DMS 273 (cell line): Measurements from ENCODE around the gene LMF1.
"Not testable (repeated sequence)": the region's sequence is repeated elsewhere in the genome, so short reads cannot be mapped to it uniquely, and the experiment has no call there.

Source experiments
- DNase-seq: peaks from one replicate; lab custom pipeline; 2025; ENCODE audit not compliant: unreplicated experiment; lab: John Stamatoyannopoulos, UW

Gene LMF1

DNA sequence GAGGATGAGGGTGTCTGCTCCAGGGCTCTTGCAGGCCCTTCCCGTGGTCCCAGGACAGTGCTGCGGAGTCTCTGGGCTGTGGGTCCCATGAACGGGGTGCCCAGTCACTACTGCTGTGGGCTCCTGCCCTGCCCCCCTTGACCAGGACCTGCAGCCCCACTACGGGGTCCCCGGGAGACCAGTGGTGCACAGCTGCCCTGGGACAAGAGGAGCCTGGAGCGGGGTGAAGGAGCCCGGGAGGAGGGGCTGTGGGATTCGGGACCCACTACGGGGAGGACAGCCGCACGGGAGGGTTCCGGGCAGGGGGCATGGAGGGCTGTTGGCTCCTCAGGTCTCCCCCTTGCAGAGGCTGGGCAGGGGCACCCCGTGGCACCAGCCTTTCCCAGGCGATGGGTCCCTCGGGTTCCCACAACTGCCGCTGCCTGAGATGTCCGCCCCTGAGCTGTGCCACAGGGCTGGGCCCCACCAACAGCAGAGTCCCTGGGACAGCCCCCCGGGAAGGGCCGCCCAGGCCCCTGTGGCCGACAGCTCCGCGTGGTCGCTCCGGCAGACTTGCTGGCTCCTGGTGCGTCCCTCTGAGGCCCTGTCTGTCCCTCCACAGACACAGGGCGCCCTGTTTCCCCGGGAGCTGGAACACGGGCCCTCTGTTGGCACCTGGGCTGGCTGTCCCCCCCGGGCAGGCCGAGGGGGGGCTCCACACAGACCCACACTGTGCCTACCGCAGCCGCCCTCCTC, 118.2 kb downstream of the LMF1 start:
- no peak for DNase-seq

DNA sequence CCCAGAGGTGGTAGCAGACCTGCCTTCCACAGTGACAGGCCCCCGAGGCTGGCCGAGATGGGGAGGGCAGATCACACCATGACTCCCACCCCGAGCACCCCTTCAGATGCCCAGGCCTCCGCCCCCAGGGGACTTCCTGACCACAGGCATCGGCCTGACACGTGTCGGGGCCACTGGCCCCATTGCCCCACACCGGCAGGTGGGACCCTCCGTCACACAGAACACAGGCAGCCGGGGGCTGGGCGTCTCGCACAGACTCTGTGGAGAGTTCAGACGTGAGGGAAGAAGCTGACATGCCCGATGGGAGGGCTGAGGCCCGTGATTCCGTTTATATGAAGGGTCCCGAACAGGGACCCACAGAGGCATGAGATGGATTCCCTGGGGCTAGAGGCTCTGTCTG, 118.9 kb downstream of the LMF1 start:
- DNase-seq = no peak

DNA sequence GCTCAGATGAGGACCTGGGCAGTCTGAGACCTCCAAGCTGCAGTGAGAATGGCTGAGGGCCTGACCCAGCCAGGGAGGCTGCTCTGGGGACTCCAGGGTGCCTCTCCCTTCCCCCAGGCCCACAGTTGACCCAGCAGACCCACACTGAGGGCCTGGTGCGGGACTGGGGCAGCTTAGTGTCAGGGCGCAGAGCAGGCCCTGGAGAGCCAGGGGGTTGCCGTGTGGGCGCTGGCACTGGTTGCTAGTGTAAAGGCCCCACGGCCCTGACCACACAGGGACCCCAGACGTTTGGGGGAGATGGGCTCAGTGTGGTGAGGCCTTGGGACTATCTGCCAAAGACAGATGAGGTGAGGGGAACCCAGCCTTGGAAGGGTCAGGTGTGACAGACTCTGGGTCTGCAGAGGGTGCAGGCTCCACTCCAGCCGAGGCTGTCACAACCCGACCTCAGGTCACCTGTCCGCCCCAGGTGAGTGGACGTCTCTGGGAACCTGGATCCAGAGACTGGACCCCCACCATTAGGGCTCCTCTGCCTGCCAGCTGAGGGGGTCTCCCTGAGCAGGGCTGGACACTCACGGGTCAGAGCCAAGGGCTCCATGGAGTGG, 119.5 kb downstream of the LMF1 start:
- no peak for DNase-seq

DNA sequence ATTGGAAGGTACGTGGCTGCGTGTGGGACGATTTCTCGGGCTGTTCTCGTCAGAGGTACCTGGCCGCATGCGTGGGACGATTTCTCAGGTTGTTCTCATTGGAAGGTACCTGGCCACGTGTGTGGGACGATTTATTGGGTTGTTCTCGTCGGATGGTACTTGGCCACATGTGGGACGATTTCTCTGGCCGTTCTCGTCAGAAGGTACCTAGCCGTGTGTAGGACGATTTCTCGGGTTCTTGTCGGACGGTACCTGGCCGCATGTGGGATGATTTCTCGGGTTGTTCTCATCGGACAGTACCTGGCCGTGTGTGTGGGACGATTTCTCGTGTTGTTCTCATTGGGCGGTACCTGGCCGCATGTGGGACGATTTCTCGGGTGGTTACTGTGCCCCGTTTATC, 120.1 kb downstream of the LMF1 start:
- no peak for DNase-seq

DNA sequence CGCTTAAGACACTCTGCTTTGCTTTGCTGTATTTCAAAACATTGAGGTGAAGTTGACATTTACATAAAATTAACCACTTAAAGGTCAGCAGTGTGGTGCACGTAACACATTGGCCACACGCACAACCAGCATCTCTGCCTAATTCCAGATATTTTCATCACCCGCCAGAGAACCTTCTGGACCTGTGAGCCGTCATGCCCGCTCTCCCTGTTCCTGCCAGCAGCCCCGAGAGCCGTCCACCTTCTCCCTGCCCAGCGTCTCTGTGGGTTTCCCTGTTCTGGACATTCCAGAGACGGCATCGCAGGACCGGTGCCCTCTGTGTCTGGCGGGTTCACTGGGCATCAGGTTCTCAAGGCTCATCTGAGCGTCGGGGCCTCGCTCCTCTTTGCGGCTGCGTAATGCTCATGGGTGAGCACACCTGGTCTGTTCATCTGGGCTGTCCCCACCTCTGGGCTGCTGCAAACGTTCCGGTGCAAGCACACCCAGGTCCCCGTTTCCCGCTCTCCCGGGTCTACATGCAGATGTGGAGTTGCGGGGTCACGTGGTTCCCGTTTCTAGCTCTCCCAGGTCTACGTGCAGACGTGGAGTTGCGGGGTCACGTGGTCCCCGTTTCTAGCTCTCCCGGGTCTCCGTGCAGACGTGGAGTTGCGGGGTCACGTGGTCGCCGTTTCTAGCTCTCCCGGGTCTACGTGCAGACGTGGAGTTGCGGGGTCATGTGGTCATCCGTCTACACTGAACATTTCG, 122.1 kb downstream of the LMF1 start:
- no peak for DNase-seq

DNA sequence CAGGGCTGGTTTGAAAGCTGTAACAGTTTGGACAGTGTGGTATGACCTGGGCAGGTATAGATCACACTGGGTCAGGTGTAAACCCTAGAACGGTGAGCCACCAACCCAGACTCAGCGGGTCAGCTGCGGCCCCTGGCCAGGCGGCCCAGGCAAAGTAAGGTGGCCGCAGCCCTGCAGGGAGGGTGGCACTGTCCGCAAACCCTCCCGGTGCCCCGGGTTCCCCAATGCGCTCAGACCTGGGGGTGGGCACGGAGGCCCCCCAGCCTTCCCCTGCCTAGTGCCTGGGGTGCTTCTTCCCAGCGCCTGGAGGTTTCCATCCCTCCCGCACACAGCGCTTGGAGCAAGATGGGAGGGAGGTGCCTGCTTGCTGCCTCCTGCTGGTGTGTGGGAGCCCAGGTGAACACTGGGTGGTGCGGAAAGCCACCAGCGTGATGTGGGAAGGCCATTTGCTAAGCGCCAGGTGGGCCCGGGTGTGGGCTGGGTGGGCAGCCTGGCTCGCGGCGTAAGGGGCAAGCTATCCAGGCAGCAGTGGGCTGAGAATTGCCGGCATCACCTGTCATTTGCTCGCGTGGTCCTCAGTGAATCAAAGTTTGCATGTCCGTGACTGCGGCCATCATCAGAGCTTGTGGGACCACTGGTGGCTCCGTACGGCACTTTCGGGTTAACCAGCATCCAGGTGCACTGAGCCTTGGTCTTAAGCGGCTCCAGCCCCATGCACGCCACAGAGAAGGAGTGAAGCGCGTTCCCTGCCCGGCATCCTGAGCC, 122.9 kb downstream of the LMF1 start:
- no peak for DNase-seq

DNA sequence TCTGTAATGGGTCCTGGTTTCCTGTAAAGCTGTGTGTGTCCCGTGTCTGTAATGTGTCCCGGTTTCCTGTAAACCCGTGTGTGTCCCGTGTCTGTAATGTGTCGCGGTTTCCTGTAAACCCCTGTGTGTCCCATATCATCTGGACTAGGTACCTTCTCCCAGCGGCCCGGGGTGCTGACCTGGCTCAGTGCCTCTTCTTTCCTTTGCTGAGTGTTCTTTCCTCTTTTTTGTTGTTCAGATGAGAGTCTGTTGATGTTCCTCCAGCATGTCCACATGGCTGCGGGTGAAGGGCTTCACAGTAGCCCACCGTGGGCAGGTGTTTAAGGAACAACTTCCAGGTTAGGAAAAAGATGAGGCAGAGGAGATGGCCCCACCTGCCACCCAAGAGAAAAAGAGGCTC, 123.6 kb downstream of the LMF1 start:
- DNase-seq = no peak

DNA sequence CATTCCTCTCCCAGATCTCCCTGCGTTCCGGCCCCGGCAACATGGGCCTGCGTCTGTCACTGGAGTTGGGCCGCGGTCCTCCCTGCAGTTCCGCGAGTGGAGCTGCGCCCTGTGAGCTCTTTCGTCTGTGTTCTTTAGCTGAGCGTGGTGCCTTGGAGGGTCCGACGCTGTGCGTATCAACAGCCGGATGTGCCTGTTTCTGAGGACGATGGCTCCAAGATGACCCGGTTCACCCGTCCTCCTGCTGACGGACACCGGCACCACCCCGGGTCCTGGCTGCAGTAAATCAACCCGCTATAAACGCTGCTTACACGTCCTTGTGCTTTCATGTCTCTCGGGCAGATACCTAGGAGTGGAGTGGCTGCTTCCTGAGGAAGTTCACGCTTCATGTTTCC, 125.4 kb downstream of the LMF1 start:
- no peak for DNase-seq

DNA sequence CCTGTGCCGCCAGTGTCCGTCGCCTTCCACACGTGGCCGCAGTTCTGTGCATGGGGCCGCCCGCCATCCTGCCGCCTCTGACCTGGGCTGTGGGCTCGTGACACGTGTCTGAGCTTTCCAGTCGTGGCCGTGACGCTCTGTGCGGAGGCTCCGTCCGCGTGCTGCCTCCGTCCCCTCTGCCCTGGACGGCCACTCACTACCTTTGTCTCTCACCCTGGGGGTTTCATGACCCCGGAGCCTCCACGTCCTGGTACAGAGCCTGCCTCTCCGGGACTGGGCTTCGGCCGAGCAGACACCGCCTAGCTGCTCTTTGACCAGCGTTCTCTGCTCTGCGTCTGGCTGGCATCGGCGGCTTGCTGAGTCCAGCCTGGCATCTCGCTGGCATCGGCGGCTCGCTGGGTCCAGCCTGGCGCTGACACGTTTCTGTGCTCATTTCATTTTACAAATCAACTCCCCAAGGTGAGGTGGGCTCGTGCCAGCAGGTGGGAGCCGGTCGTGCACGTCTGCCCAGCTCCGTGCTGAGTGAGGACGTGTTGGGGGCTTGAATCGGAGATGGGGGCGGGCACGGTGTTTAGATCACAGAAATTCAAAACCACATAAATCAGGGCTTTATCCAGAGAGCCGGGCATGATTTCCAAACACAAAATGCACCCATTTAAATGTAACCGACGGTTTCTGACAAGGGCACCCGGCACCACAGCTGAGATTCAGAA, 126.0 kb downstream of the LMF1 start:
- no peak for DNase-seq

DNA sequence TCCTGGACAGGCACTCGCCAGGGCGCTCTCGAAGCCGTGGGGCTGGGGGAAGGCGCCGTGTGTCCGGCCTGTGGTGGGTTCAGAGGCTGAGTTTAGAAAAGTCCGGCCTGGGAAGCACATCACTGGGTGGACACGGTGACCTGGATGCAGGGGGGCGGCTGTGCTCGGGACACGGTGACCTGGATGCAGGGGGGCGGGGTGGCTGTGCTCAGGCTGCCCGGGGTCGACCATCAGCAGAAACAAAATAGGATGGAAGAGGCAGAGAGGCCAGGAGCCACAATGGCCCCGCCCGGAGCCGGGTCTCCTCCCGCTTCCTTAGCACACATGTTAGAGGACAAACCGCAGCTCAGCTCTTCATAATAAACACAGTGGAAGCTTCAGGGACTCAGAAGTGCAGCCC, 127.0 kb downstream of the LMF1 start:
- no peak for DNase-seq

DNA sequence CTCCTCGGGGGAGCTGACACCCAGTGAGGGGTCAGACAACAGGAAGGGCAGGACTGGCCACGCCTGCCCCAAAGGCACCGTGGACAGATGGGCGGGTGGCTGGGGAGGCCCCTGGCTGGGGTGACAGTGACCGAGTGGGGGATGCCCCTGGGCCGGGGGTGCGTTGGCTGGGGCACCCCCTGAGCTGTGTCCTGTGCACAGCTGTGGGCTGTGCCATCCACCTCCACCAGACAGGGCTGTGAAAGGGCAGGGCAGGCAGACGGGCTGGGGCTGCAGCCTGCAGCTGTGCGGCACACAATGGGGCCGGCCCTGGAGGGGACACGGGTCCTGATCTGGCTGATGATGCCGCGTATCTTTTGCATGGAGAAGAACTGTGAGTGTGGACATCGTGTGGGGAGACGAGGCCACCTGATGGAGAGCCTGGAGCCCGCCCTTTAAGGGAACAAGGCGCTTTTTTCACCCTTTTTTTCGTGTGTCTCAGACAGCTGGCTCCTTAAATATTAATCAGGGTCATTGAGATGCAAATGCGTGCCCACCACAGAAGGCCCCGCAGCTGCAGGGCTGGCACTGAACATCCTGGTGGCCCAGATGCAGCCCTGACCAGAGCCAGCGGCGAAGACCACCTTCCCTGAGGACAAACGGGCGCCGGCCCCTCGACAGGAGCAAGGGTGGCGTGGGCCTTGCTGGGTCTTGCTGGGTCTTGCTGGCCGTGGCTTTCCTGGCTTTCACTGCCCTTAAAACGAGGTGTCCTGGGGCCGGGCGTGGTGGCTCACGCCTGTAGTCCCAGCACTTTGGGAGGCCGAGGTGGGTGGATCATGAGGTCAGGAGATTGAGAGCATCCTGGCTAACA, 127.8 kb downstream of the LMF1 start:
- no peak for DNase-seq

DNA sequence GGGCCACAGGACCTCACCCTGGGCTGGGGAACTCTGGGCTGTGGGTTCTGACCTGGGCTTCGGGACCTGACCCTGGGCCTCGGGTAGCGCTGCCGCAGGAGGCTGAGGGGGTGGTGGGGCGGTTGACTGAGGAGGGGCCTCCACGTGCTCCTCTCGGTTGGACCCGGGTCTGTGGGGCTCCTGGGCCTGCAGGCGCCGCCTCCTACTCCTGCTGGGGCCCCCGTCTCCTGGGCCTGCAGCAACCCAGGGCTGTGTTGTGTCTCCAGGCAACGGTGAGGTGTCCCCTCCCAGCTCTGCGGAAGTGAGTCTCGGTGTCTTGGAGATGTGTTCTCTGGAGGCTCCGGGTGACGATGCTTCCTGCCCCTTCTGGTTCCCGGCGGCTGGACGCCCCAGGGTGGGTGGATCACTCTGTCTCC, 128.7 kb downstream of the LMF1 start:
- DNase-seq = peak; percentile 35

DNA sequence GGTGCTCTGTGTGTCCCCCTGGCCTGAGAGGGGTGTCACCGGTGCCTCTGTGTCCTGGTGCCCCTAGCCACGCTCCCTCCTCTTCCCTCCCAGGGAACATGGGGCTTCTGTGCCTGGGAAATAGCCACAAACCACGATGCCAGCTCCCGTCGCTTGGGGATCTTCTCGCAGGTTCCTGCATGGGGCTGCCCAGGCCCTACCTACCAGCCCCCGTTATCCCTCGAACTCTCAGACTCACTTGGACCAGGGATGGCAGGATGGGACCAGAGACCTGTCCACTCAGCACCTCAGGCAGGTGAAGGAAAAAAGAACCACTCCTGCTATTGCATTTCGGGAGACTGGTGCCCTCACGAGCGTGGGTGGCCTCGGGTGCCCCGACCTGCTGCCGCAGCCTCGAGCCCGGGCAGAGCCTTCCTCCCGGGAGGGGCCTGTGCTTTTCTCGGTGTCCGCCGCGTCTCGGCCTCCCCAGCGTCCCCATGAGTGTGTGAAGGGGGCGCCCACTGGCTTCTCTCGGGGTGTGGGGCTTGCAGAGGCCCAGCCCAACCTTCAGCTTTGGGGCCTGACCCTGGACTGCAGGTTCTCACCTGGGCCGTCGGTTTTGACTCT, 129.2 kb downstream of the LMF1 start:
- no peak for DNase-seq

DNA sequence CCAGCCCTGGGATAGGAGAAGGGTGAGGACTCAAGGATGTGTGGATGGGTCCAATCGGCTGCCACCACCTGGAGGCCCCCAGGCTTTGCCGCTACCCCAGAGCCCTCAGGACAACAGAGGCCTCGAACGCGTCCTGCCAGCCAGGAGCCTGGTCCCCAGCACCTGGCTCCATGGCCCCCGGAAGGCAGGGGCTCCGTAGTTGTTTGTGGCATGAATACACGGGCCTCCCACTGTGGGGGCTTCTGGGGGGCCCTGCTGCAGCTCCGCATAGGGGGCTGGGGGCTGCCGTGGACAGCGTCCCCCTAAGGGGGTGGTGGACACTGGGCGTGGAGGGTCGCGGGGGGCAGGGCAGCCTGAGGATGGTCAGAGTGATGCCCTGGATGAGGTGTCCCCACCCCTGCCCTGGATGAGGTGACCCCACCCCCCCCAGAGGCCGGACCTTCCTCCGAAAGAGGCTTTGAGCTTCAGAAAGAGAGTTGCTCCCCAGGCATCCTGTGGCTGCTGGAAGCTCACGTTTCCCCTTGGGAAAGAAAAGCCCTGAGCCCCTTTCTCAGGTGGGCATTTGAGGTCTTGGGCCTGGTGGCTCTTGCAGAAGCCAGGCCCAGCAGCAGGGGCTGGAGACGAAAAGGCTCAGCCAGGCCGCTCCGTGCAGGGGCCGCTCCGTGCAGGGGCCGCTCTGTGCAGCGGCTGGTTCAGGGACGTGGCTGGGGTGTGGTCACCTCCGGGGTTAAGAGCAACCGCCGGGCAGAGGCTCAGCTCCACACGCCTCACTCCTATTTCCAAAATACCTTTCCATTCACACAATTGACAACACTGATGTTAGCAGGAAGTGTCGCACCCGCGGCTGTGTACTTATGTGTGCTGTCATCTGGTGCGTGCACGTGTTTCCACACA, 130.0 kb downstream of the LMF1 start:
- DNase-seq = no peak

DNA sequence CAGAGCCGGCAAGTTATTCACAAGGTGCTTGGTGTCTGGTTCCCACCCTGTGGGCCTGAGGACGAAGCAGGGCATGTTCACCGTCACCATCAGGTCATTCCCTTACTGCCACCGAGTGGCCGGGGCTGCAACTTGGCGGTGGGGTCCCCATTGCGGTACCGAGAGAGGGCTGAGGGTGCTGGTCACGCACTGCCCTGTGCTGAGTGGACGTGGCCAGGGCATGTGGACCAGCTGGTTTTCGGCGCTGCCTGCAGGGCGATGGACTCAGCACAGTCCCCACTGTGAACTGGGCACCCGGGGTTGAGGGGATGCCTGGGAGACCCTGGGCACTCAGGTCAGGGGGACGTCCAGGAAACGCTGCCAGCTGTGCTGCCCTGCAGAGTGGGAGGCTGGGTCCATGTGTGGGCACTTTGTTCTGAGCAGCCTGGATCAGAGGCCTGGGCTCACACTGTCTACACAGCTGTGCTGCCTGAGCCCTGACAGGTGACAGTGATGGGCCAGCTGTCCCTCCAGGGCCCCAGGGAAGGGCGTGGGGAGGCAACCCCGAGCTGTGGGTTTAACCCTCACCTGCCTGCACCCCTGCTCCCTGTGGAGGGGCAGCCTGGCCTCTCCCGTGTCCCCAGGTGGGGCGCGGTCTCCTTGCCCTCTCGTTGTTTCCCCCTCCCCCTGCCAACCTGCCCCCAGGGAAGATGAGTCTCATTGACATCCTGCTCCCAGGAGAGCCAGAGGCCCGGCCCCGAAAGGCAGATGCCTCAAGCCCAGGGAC, 131.0 kb downstream of the LMF1 start:
- no peak for DNase-seq

DNA sequence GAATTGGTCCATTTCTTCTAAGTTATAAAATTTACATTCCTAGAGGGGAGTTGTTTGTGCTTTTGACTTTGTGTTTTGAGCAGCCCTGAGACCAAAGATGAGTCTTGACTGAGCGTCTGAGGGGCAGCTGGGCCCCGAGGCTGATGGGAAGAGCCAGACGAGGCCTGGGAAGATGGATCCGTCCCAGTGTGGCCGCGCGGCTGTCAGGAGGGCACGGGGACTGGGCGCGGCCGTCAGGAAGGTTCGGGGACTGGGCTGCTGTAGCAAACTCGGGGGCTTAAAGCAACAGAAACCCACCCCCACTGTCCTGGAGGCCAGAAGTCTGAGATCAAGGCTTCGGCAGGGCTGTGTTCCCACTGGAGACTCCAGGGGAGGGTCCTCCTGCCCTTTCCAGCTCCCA, 132.0 kb downstream of the LMF1 start:
- DNase-seq = no peak

DNA sequence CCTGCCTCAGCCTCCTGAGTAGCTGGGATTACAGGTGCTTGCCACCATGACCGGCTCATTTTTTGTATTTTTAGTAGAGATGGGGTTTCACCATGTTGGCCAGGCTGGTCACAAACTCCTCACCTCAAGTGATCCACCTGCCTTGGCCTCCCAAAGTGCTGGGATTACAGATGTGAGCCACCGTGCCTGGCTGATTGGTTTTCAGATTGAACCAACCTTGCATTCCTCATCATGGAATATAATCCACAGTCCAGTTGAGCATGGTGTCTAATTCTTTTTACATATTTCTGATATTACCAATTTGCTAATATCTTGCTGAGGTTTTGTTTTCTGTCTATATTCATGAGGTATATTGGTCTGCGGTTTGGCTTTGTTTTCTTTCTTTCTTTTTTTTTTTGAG, 134.0 kb downstream of the LMF1 start:
- not testable (repeated sequence) for DNase-seq

DNA sequence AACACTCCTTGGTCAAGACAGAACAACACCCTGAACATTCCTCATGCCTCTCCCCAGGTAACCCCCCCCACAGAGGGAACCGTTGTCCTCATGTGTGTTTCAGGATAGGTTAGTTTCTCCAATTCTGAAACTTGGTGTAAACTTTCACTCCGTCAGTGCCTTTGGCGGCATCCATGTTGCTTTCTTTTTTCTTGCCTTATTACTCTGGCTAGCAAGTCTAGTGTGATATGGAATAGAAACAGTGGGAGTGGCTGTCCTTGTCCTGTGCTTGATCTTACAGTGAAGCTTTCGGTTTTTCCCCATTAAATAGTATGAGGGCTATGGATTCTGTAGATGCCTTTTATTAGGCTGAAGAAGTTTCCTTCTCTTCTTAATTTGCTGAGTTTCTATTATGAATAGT, 134.6 kb downstream of the LMF1 start:
- DNase-seq = no peak
